Measurements from ENCODE around the gene C17orf100. TPM values are rescaled to one million over a fixed set of nuclear protein-coding genes. Genes with fewer than 3 reads are reported as not detected.

C17orf100 gene
- total and polyA plus RNA-seq, 9 of the 15 experiments (the other 6 are each of a cell fraction or from before 2014, with no cell fraction given), result 0.04 to 1.7 (median 0.43) TPM

- DNase-seq (ENCODE audit: extremely low read depth in 1 of 4, low spot score in 3 of 4), result peak in 1 of 4 experiments; percentile 37
- 1% methylated on average over 20 of the region's 20 CpGs for WGBS (ENCODE audit: insufficient coverage, low coverage, missing lambda C conversion rate)
- H3K4me2 ChIP-seq (ENCODE audit: insufficient read depth, low read length), result peak overlapping the region; percentile 86
- CTCF ChIA-PET (ENCODE audit: low intra/inter-chr PET ratio), result no interaction called here
- no peaks in the 10 kb centered on the region for H3K9me1 ChIP-seq (ENCODE audit: control insufficient read depth, insufficient read depth, low read length)
- ATAC-seq, result peak; percentile 20
- H2AFZ ChIP-seq (ENCODE audit: low read depth, low read length), result peak overlapping the region; percentile 98
- H4K20me1 ChIP-seq (replicated peaks; ENCODE audit: control insufficient read depth, insufficient read depth, low read length), result no peaks in the 10 kb centered on the region
- H3K9ac ChIP-seq (ENCODE audit: insufficient read depth in 1 of 2, low read depth in 2 of 2, low read length in 2 of 2), result peak overlapping the region; percentile 72 to 97
- H3K4me1 ChIP-seq (replicated peaks in 1 of 2; ENCODE audit: control insufficient read depth in 2 of 2, insufficient read depth in 2 of 2, low read length in 2 of 2), result peaks cover 8 to 43% of the 10 kb centered on the region in 2 experiments; a peak in 4 of 5 replicates
- POLR2A ChIA-PET, result interaction anchor here (0.6 to 2.1 kb wide), 3 partner anchors 10 to 207 kb away, joined by 3 to 13 read pairs (median 3); partner anchors contain the start of genes C17orf100 and MED31
- no peaks in the 10 kb centered on the region for H3K9me3 ChIP-seq (replicated peaks; ENCODE audit: control insufficient read depth, insufficient read depth, low read depth, low read length)
- peak; percentile 70 for FAIRE-seq
- peak overlapping the region; percentile 86 for H3K27ac ChIP-seq (ENCODE audit: extremely low read depth, low read depth, low read length)
- peaks cover 52% of the 10 kb centered on the region for H3K79me2 ChIP-seq (ENCODE audit: control insufficient read depth, insufficient read depth, low read length)
- no peaks in the 10 kb centered on the region for H3K27me3 ChIP-seq (ENCODE audit: control insufficient read depth in 2 of 2, insufficient read depth in 2 of 2, low read length in 2 of 2)
- H3K36me3 ChIP-seq (ENCODE audit: control insufficient read depth, insufficient read depth, low read length), result peaks cover 42% of the 10 kb centered on the region; the same call in 2 of the 3 replicates
- peak overlapping the region; percentile 68 for H3K4me3 ChIP-seq
- in situ Hi-C loops (cut with MboI), result no loop called here
- intact Hi-C loops (cut with micrococcal nuclease), result loop anchor here (10.0 kb wide), 2 partner anchors 187 to 1357 kb away; partner anchors contain the start of gene RABEP1
- BruUV-seq (replicated peaks), result TSS peak; percentile 55
- TF ChIP-seq, protein P1, sequence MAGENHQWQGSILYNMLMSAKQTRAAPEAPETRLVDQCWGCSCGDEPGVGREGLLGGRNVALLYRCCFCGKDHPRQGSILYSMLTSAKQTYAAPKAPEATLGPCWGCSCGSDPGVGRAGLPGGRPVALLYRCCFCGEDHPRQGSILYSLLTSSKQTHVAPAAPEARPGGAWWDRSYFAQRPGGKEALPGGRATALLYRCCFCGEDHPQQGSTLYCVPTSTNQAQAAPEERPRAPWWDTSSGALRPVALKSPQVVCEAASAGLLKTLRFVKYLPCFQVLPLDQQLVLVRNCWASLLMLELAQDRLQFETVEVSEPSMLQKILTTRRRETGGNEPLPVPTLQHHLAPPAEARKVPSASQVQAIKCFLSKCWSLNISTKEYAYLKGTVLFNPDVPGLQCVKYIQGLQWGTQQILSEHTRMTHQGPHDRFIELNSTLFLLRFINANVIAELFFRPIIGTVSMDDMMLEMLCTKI (IDR thresholded peaks at IDR 0.05; ENCODE audit: partially characterized antibody), result no peak
- TF ChIP-seq MLLT1 (IDR thresholded peaks at IDR 0.05) (no peak), ZNF655 (CRISPR knock-in tag; IDR thresholded peaks at IDR 0.05) (no peak), MLX (CRISPR knock-in tag; conservative IDR thresholded peaks at IDR 0.05) (no peak), ZNF408 (CRISPR knock-in tag; IDR thresholded peaks at IDR 0.05; ENCODE audit: low read depth) (no peak), GTF2F1 (IDR thresholded peaks at IDR 0.05; ENCODE audit: low read depth, low read length) (no peak), TRIM25 (IDR thresholded peaks at IDR 0.05; ENCODE audit: borderline replicate concordance) (no peak), RNF2 (IDR thresholded peaks at IDR 0.05) (no peak), E2F5 (CRISPR knock-in tag; IDR thresholded peaks at IDR 0.05) (0 out of 2 replicates have a peak, but pooled peaks have one; percentile 6), RFX1 (IDR thresholded peaks at IDR 0.05) (no peak), PPARD (CRISPR knock-in tag; IDR thresholded peaks at IDR 0.05) (no peak)
- TF ChIP-seq, protein P2, sequence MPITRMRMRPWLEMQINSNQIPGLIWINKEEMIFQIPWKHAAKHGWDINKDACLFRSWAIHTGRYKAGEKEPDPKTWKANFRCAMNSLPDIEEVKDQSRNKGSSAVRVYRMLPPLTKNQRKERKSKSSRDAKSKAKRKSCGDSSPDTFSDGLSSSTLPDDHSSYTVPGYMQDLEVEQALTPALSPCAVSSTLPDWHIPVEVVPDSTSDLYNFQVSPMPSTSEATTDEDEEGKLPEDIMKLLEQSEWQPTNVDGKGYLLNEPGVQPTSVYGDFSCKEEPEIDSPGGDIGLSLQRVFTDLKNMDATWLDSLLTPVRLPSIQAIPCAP (CRISPR knock-in tag; IDR thresholded peaks at IDR 0.05; ENCODE audit: borderline replicate concordance), result no peak
Observed at GRCh38 chr17:6641247-6641863, 10.2 kb upstream of the C17orf100 start.

All from K562 (cell line).